Right lobe of liver (tissue), 4 donors: Measurements from ENCODE around the gene ARRDC4.

Experiments
- CTCF ChIP-seq, 4 donors: fragments of 200-600 bp in 3 of 4; fragments of 450-650 bp in 1 of 4; IDR thresholded peaks; one replicate each; pipeline versions ENCODE4 v1.5.1 to v1.8.0; 2016 to 2022; ENCODE audit warnings: antibody characterized with exemption in 4 of 4, mild to moderate bottlenecking in 2 of 4
- POLR2A ChIP-seq: fragments of 450-650 bp; IDR thresholded peaks from one replicate; pipeline ENCODE4 v1.6.1; 2017; ENCODE audit warnings: antibody characterized with exemption, mild to moderate bottlenecking
- donor health status: DM: no; HTN: no; CAD: no.
- donor health status: DM: no; HTN: no; CAD: no.
- donor health status: DM: no; HTN: yes; CAD: no.

- TF ChIP-seq POLR2A (no peak), CTCF (IDR thresholded peaks at IDR 0.05) (no peak)
Observed at GRCh38 chr15:97986781-97987180, 26.3 kb downstream of the ARRDC4 start.
